T-helper 9 cell (primary cell): ENCODE data around the gene APOB.
"Not testable (repeated sequence)": the region's sequence is repeated elsewhere in the genome, so short reads cannot be mapped to it uniquely, and the experiment has no call there.

Experiments
- DNase-seq: peaks from one replicate; pipeline ENCODE4 v3.0.0-alpha.2; 2020

The APOB gene

GRCh38 chr2:21032338-21033236 lies 11.3 kb downstream of the APOB start:
- no peak for DNase-seq

- no peak for DNase-seq
These were observed 12.6 kb downstream of the APOB start for GRCh38 chr2:21030983-21031968.

GRCh38 chr2:21029519-21029918 lies 14.4 kb downstream of the APOB start:
- DNase-seq = no peak

- DNase-seq = not testable (repeated sequence)
These were observed 14.9 kb downstream of the APOB start for GRCh38 chr2:21028951-21029350.

GRCh38 chr2:21028021-21028947 lies 15.6 kb downstream of the APOB start:
- DNase-seq = no peak

DNA sequence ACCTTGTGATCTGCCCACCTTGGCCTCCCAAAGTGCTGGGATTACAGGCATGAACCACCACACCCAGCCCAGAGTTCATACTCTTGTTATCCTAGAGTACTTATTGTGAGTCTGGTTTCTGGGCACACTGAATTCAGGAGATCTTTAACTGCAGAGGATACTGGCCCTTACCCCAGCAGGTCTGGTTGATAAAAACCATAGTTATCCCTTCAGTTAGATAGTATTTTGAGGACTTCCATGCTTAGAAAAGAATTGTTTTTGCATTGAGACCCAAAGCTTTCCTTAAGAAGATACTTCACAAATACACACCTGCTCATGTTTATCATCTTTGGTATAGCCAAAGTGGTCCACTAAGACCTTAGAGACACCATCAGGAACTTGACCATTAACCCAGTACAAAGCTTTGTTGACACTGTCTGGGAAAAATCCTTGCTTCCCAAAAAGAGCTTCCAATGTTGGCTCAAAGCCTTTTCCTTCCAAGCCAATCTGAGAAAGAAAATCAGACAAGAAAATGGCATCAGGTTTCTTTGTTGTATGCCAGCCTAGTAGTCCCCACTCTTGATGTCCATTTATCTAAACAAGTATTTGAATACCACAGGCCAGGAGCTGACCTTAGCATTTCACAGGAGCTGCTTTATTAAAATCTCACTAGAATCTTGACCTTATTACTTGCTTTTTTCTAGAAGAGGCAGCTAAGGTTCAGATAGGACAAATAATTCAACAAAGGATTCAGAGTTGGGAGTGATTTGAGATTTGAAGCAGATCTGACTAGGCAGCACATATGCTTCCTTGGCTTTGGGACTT lies 17.2 kb downstream of the APOB start:
- no peak for DNase-seq

DNA sequence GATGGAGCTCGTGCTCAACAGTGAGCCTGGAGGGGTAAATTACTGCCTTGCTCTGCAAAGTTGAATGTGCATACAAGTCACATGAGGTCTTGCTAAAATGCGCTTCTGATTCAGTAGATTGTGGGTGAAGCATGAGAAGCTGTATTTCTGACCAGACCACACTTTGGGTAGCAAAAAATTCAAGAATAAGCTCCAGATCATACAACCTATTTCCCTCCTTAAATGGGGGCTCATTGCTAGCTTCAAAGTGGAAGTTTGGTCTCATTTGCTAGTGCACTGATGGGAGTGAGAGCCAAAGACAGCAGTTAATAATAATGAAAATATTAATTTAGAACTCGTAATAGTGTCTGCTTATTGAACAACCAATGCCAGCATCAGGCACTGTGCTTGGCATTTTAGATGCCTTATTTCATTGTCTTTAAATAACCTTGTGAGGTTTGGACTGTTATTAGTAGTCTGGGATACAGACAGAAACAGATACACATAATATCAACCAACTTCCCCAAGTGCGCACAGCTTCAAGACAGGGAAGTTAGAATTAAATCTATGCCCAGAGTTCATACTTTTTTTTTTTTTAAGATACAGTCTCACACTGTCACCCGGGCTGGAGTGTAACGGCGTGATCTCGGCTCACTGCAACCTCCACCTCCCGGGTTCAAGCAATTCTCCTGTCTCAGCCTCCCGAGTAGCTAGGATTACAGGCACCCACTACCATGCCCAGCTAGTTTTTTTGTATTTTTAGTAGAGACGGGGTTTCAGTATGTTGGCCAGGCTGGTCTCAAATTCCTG lies 18.0 kb downstream of the APOB start:
- no peak for DNase-seq

- no peak for DNase-seq
These were observed 19.0 kb downstream of the APOB start for GRCh38 chr2:21024722-21025389.

DNA sequence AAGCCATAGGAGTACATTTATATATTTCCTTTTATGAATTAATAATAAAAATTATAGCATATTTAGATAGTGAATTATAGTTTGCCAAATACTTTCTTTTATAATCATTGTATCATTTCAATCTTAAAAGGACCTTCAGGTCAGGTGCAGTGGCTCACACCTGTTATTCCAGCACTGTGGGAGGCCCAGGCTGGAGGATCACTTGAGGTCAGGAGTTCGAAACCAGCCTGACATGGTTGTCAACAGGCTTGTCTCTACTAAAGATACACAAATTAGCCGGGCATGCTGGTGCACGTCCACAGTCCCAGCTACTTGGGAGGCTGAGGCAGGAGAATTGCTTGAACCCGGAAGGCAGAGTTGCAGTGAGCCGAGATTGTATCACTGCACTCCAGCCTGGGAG lies 19.7 kb downstream of the APOB start:
- no peak for DNase-seq

- no peak for DNase-seq
These were observed 20.3 kb downstream of the APOB start for GRCh38 chr2:21023419-21024181.

GRCh38 chr2:21022792-21023367 lies 21.0 kb downstream of the APOB start:
- no peak for DNase-seq

DNA sequence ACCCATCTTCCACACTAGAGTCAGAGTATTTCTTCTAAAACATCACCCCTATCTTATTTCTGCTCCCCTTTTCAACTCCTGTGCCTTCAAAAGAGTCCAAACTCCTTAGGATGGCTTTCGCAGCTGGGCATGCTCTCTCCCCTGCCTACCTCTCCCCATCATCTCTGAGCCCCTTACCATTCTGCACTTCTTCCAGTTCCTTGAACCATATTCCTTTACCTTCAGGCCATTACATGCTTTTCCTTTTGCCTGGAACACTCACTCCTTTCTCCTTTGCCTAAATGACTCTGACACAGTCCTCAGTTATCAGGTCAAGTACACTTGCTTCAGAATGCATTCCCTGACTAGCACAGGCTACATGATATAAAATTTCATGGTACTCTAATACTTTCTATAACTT lies 22.4 kb downstream of the APOB start:
- DNase-seq = no peak

GRCh38 chr2:21020668-21021288 lies 23.1 kb downstream of the APOB start:
- DNase-seq = no peak

DNA sequence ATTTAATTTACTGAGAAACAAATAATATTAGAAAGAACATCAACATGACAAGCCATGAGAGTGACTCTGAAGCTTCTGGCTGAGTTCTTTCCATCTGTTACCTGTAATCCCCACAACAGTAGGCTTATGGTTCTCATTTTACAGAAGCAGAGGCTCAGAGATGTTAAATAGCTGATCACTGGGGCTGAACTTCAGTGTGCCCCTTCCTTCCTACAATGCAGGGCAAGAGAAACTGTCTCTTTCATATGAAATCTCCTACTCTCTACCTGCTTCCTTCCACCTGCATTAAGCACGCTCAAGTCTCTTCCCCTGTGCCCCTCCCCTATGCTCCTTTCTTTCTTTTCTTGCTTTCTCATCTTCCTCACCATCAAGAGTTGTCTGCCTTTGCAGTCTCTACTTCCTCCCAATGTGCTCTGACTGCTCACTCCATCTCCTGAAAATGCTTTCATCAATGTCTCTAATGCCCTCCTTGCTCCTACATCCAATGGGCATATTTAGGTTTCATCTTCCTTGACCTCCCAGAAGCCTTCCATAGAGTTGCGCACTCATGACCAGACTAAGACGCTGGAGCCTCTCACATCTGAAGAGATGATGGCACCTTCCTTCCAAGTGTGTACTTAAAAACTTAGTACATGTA lies 23.7 kb downstream of the APOB start:
- no peak for DNase-seq

DNA sequence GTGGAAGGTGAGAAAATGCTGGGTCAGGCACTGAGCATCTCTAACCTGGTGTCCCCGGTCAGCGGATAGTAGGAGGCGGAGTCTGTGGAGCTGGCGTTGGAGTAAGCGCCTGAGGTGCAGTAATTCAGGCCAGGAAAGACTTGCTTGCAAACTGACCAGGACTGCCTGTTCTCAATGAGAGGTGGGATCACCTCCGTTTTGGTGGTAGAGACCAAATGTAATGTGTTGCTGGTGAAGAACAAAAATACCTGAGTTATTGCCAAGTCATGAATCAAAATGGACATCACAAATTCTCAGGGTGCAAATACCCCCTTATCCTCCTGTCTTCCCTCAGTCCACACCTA lies 24.2 kb downstream of the APOB start:
- no peak for DNase-seq

- DNase-seq = no peak
These were observed 24.7 kb downstream of the APOB start for GRCh38 chr2:21019000-21019677.

DNA sequence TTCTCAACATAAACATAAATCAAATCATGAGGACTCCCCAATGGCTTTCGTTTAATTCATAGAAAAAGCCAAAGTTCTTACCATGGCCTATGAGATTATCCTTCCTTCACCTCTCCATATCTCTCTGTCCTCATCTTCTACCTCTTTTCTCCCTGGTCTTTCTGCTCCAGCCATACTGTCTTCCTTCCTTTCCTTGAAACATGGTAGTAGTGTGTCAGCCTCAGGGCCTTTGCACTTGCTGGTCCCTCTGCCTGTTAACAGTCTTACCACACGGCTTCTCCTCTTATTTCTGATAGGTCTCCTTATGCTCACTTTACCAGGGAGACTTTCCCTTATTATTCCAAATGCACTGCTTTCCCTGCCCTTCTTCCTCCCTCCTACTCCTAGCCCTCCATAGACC lies 25.6 kb downstream of the APOB start:
- no peak for DNase-seq
